Astrocyte (in vitro differentiated cells and primary cell): ENCODE measurements around the gene MIR17HG.

Source experiments
- CTCF ChIP-seq: IDR thresholded peaks from 2 replicates; pipeline ENCODE4 v1.5.1; 2011; ENCODE audit warnings: low read depth, mild to moderate bottlenecking, inconsistent platforms, low read length, moderate library complexity; ENCODE audit not compliant: insufficient read depth
- EZH2 ChIP-seq: IDR thresholded peaks from 2 replicates; pipeline ENCODE4 v1.6.1; 2012; ENCODE audit warnings: mild to moderate bottlenecking, low read length, inconsistent platforms; ENCODE audit not compliant: insufficient read depth

DNA sequence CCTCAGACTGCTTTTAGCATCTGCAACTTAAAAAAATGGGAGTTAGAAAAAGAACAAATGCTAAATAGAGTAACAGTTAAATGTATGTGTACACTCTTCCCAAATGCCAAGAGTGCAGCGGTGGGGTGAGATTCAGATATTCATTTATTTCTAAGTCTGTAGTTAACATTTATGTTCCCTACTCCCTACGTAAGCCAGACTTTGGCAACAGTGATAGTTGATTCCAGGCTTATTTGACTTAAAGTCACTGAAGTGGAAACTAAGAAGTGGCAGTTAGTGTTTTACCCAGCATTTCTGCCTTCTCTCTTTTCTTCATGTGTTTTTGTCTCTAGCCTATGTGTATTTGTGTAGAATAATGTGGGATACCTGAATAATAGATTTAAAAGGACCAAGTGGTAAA is 4.5 kb downstream of the MIR17HG start:
- TF ChIP-seq CTCF (no peak), EZH2 (no peak)
